HG03439 (cell line): Measurements from ENCODE around the gene B3GALT6.
"Not testable (repeated sequence)": the region's sequence is repeated elsewhere in the genome, so short reads cannot be mapped to it uniquely, and the experiment has no call there.

Experiments used
- ATAC-seq: cut with Tn5 transposase; IDR thresholded peaks from one replicate; pipeline ENCODE4 v1.9.1; 2021; ENCODE audit warnings: mild to moderate bottlenecking, moderate library complexity; ENCODE audit not compliant: unreplicated experiment

Gene B3GALT6

DNA sequence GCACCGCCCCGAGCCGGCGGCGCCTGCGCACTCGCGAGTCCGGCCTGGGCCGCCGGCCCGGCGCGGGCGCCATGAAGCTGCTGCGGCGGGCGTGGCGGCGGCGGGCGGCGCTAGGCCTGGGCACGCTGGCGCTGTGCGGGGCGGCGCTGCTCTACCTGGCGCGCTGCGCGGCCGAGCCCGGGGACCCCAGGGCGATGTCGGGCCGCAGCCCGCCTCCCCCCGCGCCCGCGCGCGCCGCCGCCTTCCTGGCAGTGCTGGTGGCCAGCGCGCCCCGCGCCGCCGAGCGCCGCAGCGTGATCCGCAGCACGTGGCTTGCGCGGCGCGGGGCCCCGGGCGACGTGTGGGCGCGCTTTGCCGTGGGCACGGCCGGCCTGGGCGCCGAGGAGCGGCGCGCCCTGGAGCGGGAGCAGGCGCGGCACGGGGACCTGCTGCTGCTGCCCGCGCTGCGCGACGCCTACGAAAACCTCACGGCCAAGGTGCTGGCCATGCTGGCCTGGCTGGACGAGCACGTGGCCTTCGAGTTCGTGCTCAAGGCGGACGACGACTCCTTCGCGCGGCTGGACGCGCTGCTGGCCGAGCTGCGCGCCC, at the start of gene B3GALT6:
TSS of gene B3GALT6 (plus strand) at position 30 of the 588 bp plus-strand sequence. CDS start at position 72, 42 bp downstream.
- no peak for ATAC-seq

DNA sequence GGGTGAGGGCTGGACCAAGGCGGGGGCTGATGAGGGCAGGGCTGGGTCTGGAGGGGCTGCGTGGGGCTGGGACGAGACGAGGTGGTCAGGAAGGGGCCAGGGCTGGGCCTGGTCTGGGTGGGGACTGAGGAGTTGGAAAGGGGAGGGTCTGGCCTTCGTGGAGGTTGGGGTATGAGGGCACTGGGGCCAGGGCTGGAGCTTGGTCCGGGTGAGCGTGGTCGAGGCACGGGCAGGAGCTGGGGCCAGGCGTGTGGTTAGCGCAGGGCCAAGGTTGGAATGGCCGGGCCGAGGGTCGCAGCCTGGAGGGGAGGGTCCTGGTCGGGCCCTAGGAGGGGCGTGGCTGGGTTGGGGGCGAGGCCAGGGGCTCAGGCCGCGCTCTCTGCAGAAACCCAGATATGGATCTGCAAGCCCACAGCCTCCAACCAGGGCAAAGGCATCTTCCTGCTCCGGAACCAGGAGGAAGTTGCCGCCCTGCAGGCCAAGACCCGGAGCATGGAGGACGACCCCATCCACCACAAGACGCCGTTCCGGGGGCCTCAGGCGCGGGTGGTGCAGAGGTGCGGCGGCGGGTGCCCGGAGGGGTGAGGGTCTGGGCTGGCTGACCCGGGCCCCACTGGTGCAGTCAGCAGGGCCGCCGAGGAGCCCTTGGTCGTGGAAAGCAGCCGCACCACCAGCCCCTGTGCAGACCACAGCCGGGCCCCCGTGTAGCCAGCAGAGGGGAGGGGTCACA, 49.4 kb upstream of the B3GALT6 start:
- no peak for ATAC-seq

- ATAC-seq = no peak
Observed at GRCh38 chr1:1183221-1183747, 48.8 kb upstream of the B3GALT6 start.

DNA sequence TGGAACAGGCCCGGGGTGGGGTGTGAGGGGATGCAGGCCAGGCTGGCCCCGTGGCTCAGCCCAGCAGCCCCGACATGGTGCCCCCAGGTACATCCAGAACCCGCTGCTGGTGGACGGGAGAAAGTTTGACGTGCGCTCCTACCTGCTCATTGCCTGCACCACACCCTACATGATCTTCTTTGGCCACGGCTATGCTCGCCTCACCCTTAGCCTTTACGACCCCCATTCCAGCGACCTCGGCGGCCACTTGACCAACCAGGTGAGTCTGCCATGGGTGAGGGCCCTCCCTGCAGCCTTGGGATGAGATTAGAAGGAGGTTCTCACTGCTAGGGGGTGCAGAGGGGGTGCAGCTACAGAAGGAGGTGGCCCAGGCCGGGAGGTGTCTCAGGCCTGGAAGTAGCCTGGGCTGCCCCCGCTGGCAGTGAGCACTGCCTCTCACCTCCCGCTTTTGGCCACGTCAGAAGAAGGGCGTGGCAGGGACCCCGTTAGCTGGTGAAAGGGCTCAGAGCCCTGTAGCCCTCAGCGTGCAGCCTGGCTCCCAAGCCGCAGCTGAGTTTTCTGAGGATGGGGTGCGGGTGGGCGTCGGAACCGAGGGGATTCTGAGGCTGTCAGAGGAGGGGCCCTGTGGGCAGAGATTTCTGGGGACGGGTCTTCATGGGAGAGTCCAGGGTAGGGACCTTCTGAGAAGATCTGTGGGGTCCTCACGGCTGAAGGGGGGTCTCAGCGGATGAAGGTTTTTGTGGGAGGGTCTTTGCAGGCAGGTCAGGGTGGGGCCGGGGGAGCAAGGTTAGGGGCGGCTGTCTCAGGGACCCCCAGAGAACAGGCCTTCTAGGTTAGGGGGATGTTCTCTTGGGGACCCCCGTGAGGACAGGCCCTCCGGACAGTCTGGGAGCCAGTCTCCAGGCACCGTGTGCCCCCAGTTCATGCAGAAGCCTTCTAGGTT, 47.9 kb upstream of the B3GALT6 start:
- ATAC-seq = no peak

DNA sequence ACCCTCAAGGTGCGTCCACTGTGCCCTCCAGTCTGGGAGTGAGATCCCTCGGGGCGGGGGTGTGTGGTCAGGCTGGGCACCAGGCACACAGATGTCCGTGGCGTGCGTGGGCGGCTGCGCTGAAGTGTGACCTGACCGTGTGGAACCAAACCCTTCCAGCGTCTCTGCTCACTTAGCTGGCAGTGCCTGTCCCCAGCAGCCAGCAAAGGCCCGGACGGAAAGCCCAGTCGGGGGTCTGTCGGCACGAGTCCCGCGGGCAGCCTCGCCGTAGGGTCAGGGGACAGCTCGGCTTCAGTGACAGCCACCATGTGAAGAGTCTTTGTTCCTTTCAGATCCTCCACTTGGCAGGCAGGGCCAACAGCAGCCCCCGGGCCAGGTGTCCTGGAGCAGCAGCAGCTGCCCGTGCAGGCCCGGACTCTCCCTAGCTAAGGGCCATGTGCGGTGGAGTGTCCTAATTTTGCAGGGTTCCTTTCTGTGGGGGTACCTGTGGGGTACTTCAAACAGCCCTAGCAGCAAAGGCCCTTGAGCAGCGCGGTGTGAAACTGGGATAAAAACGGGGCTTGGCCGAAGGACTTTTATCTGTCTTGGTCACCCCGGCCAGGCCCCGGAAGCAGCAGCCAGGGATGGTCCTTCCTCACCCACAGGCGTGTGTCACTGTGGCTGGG, 46.8 kb upstream of the B3GALT6 start:
- ATAC-seq = no peak

GRCh38 chr1:1187938-1188337, 44.1 kb upstream of the B3GALT6 start:
- no peak for ATAC-seq

DNA sequence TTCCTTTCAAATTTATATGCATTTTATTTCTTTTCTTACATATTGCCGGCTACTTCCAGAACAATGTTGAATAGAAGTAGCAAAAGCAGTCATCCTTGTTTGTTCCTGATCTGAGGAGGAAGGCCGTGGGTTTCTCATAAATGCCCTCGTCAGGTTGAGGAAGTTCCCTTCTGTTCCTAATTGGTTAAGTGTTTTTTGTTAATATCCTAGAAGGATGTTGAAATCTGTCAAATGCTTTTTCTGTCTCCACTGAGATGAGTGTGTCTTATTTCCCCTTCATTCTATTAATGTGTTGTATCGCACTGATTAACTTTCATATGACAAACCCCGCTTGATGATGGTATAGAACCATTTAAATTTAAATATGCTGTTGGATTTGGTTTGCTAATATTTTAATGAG, 42.9 kb upstream of the B3GALT6 start:
- ATAC-seq = no peak

GRCh38 chr1:1191734-1192133, 40.3 kb upstream of the B3GALT6 start:
- ATAC-seq = no peak

GRCh38 chr1:1194723-1195122, 37.3 kb upstream of the B3GALT6 start:
- ATAC-seq = no peak

DNA sequence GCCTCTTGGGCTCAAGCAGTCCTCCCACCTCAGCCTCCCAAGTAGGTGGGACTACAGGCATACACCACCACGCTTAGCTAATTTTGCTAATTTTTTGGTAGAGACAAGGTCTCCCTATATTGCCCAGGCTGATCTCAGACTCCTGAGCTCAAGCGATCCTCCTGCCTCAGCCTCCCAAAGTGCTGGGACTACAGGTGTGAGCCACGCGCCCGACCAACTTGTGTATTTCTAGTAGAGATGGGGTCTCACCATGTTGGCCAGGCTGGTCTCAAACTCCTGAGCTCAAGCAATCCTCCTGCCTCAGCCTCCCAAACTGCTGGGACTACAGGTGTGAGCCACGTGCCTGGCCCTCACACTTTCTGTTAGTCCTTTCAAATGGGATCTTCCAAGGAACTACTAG, 36.3 kb upstream of the B3GALT6 start:
- not testable (repeated sequence) for ATAC-seq

DNA sequence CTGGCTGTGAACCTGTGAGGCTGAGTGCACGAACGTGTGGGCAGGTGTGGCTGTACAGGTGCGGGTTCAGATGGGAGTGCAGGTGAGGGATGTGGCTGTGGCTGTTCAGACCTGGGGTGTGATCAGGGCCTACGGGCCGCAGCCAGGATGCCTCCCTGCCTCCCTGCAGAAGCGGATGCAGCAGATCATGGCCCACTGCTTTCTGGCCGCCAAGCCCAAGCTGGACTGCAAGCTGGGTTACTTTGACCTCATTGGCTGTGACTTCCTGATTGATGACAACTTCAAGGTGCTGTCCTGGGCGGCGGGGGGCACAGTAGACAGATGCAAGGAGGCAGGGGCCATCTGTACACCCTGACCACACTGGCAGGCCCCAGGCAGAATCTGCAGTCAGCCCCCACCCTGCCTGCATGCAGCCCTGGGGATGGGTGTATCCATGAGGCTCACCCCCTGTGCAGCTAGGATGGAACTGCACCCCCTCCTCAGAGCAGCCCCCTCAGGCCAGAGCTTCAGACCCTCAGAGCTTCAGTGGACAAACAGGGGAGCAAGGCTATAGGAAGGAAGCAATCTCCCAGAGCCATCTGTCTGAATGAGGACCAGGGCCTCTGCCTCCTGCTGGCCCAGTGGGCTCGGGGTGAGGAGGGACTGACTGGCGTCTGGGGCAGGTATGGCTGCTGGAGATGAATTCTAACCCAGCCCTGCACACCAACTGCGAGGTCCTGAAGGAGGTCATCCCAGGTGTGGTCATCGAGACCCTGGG, 35.4 kb upstream of the B3GALT6 start:
- no peak for ATAC-seq

- ATAC-seq = no peak
Observed at GRCh38 chr1:1197188-1197500, 34.9 kb upstream of the B3GALT6 start.

DNA sequence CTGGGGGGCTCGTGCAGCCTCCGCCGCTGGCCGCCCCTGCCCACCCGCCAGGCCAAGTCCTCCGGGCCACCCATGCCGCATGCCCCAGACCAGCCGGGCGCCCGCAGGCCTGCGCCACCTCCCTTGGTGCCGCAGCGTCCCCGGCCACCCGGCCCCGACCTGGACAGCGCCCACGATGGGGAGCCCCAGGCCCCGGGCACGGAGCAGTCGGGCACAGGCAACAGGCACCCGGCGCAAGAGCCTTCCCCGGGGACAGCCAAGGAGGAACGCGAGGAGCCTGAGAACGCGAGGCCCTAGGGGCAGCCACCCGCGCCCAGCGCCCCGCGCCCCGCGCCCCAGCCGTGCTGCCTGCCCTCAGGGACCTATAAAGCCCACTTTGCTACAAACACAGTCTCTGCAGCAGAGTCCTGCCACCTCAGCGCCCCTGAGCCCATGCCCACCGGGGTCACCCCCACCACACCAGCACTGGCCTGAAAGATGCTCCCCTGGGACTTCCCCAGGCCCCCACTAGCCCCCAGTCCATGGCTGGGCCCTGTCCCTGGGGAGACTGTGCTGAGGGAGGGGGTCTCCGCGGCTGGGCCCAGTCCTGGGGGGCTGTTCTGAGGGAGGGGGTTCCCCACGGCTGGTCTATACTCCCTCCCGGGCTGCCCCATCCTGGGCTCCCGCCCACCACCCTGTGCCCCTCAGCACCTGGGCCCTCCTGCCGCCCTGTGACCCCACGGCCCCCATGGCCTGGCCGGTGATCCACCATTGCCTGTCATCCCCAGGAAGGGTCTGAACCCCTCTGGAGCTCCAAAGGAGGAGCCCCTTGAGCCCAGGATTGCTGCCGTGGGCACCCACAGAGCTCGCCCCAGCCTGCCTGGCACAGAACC, 34.2 kb upstream of the B3GALT6 start:
- ATAC-seq = no peak

- ATAC-seq = no peak
Observed at GRCh38 chr1:1198423-1199140, 33.5 kb upstream of the B3GALT6 start.

DNA sequence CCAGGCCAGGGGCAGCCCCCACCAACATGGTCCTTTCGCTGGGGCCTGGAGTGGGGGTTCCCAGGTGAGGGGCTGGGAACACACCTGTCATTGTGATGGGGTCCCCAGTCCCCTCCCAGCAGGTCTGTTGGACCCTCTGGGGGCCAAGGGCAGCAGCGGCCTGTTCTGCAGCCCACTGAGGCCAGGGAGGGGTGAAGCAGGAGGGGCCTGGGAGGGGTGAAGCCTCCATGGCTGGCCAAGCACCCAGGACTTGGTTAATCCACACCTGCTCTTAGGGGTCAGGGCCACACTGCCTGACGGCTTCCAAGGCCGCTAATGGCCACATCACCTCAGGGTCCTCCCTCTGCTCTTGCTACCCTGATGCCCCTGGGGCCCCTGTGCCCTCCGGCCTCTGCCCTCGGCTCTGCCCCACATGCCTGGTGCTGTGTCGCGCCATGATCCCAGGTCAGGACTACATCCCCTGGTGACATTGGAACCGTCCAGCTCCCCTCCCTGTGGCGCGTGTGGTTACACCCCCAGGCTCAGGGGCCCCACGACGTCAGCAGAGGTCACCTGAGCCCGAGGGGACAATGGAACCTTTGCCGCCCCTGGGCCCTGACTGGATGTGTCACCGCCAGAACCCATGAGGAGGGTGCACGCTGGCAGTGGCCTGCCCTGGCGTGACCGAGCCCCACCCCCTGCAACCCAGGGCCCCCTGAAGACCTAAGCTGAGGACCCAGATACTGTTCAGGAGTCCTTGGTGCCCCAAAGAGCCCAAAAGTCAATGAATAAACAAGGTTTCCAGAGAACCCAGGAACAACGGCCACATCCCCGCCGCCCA, 32.7 kb upstream of the B3GALT6 start:
- ATAC-seq = no peak

GRCh38 chr1:1199961-1200875, 31.8 kb upstream of the B3GALT6 start:
- no peak for ATAC-seq
